A673 (cell line): ENCODE results near the gene SEL1L3. TPM values are rescaled to one million over a fixed set of nuclear protein-coding genes. Genes with fewer than 3 reads are reported as not detected.

Source experiments
- BruUV-seq: library from RNA; stranded (reverse); fragments of 400-500 nt; replicated peaks from 2 replicates; lab custom pipeline; 2021; lab: Mats Ljungman, UMichigan
- CTCF ChIA-PET: fragments of 300-600 bp; sonication (Branson Sonifier 250); formaldehyde crosslinking; loops from one replicate; lab custom pipeline; 2022; ENCODE audit warnings: antibody characterized with exemption; lab: Charles Lee
- POLR2A ChIA-PET: fragments of 300-600 bp; sonication (Branson Sonifier 250); formaldehyde crosslinking; loops from one replicate; lab custom pipeline; 2022; ENCODE audit warnings: antibody characterized with exemption; ENCODE audit not compliant: low non-redundant PET; lab: Charles Lee
- DNase-seq: peaks from one replicate; pipeline ENCODE4 v3.0.0-alpha.2; 2015; ENCODE audit warnings: low spot score
- H3K27ac ChIP-seq: fragments of 200-600 bp; sonication (generic); 2 replicates; pipeline ENCODE4 v1.5.1; 2016; ENCODE audit warnings: mixed run types, low read depth, mild to moderate bottlenecking, mixed read lengths, antibody characterized with exemption, low read length; ENCODE audit not compliant: poor library complexity, severe bottlenecking
- H3K27me3 ChIP-seq: fragments of 200-600 bp; sonication (generic); replicated peaks from 2 replicates; pipeline ENCODE4 v1.6.1; 2017; ENCODE audit warnings: mixed run types, low read depth, mild to moderate bottlenecking, mixed read lengths, antibody characterized with exemption, low read length; ENCODE audit not compliant: insufficient read depth, poor library complexity
- H3K36me3 ChIP-seq: fragments of 200-600 bp; sonication (generic); 2 replicates; pipeline ENCODE4 v1.6.1; 2016; ENCODE audit warnings: mixed run types, mild to moderate bottlenecking, mixed read lengths, antibody characterized with exemption, low read length; ENCODE audit not compliant: insufficient read depth, poor library complexity, severe bottlenecking
- H3K4me1 ChIP-seq: fragments of 200-600 bp; sonication (generic); 2 replicates; pipeline ENCODE4 v1.6.1; 2017; ENCODE audit warnings: mixed run types, mild to moderate bottlenecking, mixed read lengths, antibody characterized with exemption, low read length; ENCODE audit not compliant: insufficient read depth, poor library complexity, severe bottlenecking
- H3K4me3 ChIP-seq: fragments of 200-600 bp; sonication (generic); 2 replicates; pipeline ENCODE4 v1.5.1; 2016; ENCODE audit warnings: low read depth, mixed run types, mild to moderate bottlenecking, mixed read lengths, low read length; ENCODE audit not compliant: poor library complexity, severe bottlenecking
- H3K9me3 ChIP-seq: fragments of 200-600 bp; sonication (generic); 2 replicates; pipeline ENCODE4 v1.6.1; 2016; ENCODE audit warnings: mixed run types, low read depth, mild to moderate bottlenecking, mixed read lengths, antibody characterized with exemption, low read length; ENCODE audit not compliant: poor library complexity, severe bottlenecking
- EZH2 ChIP-seq: fragments of 200-600 bp; sonication (generic); IDR thresholded peaks from 2 replicates; pipeline ENCODE4 v1.6.1; 2017; ENCODE audit warnings: borderline replicate concordance, low read depth, mild to moderate bottlenecking, mixed read lengths, antibody characterized with exemption, low read length; ENCODE audit not compliant: poor library complexity, severe bottlenecking
- intact Hi-C: fragments of 100-400 bp; cut with micrococcal nuclease; formaldehyde crosslinking; loops from one replicate; pipeline ENCODE4 v1.10.0; 2022; ENCODE audit not compliant: unreplicated experiment
- total RNA-seq: library from RNA; stranded (reverse); gene quantifications from 2 replicates; pipeline ENCODE4 v1.2.3, GENCODE V29; 2021
- TF ChIP-seq, protein P1 (sequence below): fragments of 300-800, 200-600 bp; sonication (generic); conservative IDR thresholded peaks from 2 replicates; pipeline ENCODE4 v1.5.1; 2017; ENCODE audit warnings: low read depth, mild to moderate bottlenecking, antibody characterized with exemption, low read length, moderate library complexity, mixed read lengths

The SEL1L3 gene
- total RNA-seq, 1 experiment from 2014 or later = 40.0 TPM

DNA sequence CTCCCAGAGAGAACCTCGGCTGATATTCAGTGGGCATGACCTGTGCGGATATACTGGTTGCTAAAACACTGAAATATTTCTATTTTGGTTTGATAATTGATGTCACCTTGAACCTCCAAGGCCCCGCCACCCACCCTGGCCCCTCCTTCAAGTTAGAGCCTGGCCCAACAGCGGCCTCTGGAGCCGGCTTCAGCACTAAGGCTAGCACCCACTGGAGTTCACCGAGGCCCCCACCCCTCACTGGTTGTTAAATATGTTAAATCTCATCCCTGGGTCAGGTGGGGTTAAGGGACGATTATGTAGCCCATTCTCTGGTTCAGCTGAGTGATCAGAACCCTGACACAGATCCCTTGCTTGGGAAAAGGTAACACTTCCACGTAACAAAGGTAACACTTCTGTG lies 24.3 kb downstream of the SEL1L3 start:
- no TSS peak for BruUV-seq

GRCh38 chr4:25837107-25837506 lies 25.7 kb downstream of the SEL1L3 start:
- H3K36me3 ChIP-seq = peaks cover 5% of the 10 kb centered on the region
- TF ChIP-seq, protein P1, sequence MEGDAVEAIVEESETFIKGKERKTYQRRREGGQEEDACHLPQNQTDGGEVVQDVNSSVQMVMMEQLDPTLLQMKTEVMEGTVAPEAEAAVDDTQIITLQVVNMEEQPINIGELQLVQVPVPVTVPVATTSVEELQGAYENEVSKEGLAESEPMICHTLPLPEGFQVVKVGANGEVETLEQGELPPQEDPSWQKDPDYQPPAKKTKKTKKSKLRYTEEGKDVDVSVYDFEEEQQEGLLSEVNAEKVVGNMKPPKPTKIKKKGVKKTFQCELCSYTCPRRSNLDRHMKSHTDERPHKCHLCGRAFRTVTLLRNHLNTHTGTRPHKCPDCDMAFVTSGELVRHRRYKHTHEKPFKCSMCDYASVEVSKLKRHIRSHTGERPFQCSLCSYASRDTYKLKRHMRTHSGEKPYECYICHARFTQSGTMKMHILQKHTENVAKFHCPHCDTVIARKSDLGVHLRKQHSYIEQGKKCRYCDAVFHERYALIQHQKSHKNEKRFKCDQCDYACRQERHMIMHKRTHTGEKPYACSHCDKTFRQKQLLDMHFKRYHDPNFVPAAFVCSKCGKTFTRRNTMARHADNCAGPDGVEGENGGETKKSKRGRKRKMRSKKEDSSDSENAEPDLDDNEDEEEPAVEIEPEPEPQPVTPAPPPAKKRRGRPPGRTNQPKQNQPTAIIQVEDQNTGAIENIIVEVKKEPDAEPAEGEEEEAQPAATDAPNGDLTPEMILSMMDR = no peak
- TF ChIP-seq EZH2 = no peak
- ChIA-PET CTCF (no interaction called here), POLR2A (no interaction called here)
- no peaks in the 10 kb centered on the region for H3K9me3 ChIP-seq
- no peaks in the 10 kb centered on the region for H3K4me1 ChIP-seq
- no peaks in the 10 kb centered on the region for H3K27me3 ChIP-seq
- H3K4me3 ChIP-seq = no peak overlapping the region
- no peak overlapping the region for H3K27ac ChIP-seq
- no peak for DNase-seq
- BruUV-seq = no TSS peak
- intact Hi-C loops = no loop called here

More for the DNA sequence above, 24.3 kb downstream of the SEL1L3 start:
- Histone ChIP-seq H3K27ac (no peak overlapping the region), H3K36me3 (no peaks in the 10 kb centered on the region), H3K4me3 (no peak overlapping the region), H3K4me1 (no peaks in the 10 kb centered on the region), H3K27me3 (no peaks in the 10 kb centered on the region), H3K9me3 (no peaks in the 10 kb centered on the region)
- CTCF ChIA-PET = no interaction called here
- intact Hi-C loops = no loop called here
- no peak for TF ChIP-seq EZH2
- TF ChIP-seq, protein P1 = no peak
- POLR2A ChIA-PET = no interaction called here
- DNase-seq = no peak

DNA sequence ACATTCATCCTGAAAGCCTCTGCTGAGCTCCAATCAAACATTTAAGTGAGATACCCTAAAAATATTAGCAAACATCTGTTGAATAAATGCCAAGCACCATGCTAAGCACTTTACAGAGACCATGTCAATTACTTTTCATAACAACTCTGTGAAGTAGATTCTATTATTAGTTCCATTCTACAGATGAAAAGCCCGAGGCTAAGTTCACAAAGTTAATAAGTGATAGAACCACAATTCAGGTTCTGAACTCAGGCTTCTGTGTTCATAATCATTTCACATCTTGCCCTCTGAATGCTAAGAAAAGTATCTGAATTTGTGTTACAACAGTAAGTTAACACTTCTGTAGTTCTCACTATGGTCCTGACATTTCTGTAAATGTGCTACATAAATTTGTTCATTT lies 27.4 kb downstream of the SEL1L3 start:
- no peak for DNase-seq
- Histone ChIP-seq H3K27ac (no peak overlapping the region), H3K27me3 (no peaks in the 10 kb centered on the region), H3K9me3 (no peaks in the 10 kb centered on the region), H3K36me3 (peaks cover 5% of the 10 kb centered on the region), H3K4me3 (no peak overlapping the region), H3K4me1 (no peaks in the 10 kb centered on the region)
- TF ChIP-seq EZH2 = no peak
- TF ChIP-seq, protein P1 = no peak
- ChIA-PET CTCF (no interaction called here), POLR2A (no interaction called here)
- BruUV-seq = no TSS peak
- intact Hi-C loops = no loop called here
